Activated gamma-delta T cell treated with Interleukin-2 at 50 U/mL for 16 hours (primary cell): Measurements from ENCODE around the gene MROH7.

Experiments used
- DNase-seq: peaks from one replicate; pipeline ENCODE4 v3.0.0-alpha.2; 2020

The MROH7 gene

DNA sequence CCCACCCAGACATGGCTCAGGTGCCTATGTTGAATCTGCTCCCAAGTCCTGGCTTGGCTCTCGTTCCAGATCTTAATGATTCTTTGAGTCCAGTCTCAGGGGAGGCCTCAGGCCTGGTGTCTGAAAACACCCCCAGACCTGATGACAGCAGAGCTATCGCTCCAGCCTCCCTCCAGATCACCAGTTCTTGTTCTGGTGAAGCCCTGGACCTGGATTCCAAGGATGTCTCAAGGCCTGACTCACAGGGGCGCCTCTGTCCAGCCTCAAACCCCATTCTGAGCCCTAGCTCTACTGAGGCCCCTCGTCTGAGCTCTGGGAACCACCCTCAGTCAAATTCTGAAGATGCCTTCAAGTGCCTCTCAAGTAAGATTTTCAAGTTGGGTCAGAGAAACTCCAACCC, 11.4 kb downstream of the MROH7 start:
- DNase-seq = no peak

DNA sequence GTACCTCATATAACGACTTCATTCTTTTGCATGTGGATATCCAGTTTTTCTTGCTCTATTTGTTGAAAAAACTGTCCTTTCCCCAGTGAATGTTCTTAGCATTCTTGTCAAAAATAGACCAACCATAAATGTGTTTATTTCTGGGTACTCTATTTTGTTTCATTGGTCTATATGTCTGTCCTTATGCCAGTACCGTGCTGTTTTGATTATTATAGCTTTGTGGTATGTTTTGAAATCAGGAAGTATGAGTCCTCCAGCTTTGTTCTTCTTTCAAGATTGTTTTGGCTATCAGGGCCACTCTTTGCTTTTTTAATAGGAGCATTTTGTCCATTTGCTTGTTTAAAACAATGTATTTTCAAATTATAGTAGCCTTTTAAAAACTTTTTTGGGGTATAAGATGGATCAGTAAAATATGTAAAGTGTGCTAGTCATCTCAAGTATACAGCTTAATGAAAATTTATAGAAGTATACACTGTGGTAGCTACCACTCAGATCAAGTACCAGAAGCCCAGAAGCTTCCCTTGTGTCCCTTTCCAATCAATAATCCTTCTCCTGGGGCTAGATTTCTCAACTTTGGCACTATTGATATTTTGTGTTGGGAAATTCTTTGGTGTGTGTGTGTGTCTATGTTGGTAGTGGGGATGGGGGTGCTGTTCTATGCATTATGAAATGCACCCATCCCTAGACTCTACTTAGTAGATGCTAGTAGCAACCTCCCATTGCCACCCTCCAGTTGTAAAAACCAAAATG, 16.8 kb downstream of the MROH7 start:
- no peak for DNase-seq

- no peak for DNase-seq
Measured at GRCh38 chr1:54663725-54664124, 22.1 kb downstream of the MROH7 start.

- DNase-seq = no peak
Measured at GRCh38 chr1:54664364-54664763, 22.8 kb downstream of the MROH7 start.

DNA sequence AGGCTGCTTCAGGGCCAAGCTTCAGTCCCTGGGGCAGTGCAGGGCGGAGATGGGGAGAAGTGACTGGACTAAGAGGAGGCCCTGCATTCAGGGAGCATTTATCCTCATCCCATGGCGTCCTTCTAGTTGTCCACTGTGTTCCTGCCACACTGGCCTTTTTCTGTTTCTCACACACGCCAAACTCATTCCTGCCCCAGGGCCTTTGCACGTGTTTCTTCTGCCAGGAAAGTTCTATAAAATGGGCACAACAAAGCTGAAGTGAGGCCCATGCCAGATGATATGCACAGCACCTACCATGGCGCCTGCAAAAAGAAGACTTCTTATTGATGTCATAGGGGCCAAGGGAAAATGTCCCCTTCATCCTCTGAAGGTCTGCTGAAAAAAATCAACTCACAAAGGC, 24.3 kb downstream of the MROH7 start:
- no peak for DNase-seq

DNA sequence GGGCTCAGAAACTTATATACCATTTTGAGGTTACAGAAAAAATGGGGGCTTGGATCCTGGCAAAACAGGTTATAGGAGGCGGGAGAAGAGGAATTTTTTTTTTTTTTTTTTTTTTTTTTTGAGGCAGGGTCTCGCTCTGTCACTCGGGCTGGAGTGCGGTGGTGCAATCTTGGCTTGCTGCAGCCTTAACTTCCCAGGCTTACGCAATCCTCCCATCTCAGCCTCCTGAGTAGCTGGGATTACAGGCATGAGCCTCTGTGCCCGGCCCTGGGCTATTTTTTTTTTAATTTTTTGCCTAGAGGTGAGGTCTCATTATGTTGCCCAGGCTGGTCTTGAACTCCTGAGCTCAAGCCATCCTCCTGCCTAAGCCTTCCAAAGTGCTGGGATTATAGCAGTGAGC, 24.7 kb downstream of the MROH7 start:
- no peak for DNase-seq

GRCh38 chr1:54667797-54668196, 26.2 kb downstream of the MROH7 start:
- DNase-seq = no peak

DNA sequence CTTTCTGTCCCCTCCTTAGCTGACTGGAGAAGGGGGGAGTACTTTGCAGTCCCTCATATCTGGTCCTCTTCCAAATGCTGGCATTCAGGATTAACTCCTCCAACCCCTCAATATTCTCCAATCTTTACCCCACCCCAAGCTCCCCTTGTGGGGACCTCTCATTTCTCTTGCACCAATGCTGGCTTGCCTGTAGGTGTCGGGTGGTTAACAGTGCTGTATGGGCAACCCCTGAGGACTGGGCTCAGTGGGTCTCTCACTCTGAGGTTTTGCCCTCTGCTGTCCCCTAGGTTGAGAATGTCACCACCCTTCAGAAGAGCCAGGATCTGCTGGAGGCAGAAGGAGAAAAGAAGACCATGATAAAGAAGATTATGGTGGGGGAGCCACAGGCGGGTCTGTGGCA, 27.0 kb downstream of the MROH7 start:
- DNase-seq = no peak

DNA sequence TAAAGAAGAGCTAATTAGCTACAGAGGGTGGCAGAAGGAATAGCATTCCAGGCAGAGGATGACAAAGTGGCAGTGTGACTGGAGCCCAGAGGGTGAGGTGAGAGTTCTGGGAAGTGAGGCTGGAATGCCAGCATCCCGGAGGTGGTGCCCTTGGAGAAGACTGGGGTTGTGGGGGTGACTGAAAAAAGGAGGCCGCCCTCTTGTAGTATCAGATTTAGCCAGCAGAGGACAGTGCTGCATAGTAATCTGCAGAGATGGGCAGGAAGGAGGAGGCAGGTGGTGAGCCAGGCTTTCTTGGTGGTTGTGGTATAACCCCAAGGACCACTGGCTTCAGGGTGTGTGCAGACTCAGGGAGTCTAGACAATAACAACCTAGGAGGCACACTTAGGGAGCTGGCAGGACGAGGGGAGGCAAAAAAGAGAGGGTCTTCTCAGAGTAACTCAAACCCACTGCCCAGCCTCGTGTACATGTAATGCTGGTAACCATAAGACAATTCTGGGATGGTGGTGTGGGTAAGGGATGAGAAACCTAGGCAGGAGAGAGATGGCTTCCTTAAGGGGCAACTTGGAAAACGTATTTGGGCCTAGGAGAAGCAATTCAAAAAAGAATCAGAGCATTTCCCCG, 30.5 kb downstream of the MROH7 start:
- peak; percentile 59 for DNase-seq

GRCh38 chr1:54678776-54679643, 37.4 kb downstream of the MROH7 start:
- no peak for DNase-seq

GRCh38 chr1:54679706-54680105, 38.1 kb downstream of the MROH7 start:
- DNase-seq = no peak

DNA sequence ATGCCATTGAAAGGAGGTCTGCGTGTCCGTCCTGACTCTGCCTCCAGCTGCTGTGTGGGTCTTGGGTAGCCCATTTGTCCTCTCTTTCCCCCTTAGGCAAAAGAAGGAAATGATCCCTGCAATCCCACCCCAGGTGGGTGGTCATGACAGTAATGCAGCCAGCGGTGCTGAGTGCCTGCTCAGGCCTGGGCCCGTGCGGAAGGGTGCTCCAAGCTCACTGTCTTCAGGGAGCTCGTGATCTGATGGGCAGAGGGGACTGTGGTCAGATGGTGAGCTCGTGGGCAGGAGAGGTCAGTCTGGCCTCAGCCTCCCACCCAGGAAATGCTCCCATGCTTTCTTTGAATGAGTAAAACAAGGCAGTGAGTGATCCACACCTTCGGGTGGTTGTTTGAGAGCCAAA, 38.8 kb downstream of the MROH7 start:
- no peak for DNase-seq

- DNase-seq = no peak
Measured at GRCh38 chr1:54681358-54681757, 39.8 kb downstream of the MROH7 start.

DNA sequence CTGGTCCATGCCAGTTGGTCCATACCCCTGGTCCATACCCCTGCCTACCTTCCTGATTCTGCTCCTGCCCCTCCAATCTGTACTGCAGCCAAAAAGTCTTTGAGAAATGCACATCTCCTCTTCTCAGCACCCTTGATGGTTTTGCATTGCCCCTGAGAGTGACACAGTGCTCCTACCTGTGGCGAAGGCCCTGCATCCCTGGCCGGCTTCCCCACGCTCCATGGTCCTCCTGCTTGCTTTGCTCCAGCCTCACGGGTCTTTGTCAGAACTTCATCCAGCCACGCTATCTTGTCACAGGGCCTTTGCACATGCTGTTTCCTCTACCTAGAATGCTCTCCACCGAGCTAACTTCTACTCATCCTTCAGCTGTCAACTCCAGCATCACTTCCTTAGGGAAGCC, 41.9 kb downstream of the MROH7 start:
- no peak for DNase-seq

DNA sequence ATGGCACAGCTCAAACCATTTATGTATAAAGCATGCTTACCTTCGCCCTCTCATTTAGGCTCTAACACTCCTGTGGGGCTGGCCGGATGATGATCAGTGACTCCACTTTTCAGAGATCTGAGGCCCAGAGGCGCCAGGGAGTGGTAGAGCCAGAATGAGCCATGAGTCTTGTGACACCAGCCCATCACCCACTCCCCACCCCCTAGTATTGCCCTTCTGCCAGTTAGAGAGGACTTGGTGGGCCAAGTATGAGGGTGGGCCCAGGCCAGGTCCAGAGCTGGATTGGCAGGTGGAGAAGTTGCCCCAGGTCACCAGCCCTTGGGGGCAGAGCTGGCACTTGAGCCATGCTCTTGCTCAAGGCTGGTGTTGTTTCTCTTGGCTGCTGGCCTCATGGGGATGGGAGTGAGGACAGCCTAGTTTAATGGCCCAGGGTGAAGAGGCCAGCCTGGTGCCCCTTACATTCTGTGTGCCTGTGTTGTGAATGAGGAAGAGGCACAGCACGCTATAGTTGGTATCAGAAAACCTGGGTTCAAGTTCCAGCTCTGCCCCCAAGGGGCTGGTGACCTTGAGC, 43.8 kb downstream of the MROH7 start:
- no peak for DNase-seq

DNA sequence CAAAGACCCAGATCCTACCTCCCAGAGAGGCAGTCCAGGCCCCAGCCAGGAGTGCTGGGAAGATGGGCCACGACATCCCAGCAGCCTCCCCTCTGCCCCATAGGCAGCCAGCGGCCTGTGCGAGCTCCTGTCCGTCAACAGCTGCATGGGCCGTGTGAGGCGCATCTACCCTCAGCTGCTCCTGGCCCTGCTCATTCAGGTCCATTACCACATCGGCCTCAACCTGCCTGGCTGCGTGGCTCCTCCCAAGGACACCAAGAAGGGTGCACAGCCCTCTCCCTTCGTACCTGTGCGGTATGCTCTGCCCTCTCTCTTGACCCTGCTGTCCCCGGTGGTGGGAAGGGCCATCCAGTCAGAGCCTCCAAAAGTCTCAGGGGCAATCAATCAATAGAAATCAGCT, 44.6 kb downstream of the MROH7 start:
- no peak for DNase-seq

GRCh38 chr1:54694771-54695170, 53.2 kb downstream of the MROH7 start:
- DNase-seq = no peak

GRCh38 chr1:54695221-54695620, 53.6 kb downstream of the MROH7 start:
- no peak for DNase-seq

DNA sequence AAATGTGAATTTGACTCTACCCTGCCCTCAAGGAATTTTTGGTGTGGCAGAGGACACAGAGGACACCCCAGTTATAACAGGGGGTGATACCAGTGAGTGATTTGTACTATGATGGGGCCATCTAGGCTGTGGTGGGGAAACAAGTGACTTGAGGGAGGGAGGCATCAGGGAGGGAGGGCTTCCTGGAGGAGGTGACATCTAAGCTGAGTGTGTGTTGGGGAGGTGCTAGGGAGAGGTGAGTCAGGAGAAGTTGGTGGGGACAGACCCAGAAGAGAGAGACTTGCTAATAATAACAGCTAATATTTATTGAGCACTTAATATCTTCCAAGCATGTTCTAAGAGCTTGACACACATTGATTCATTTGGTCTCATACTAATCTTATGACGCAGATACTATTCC, 54.2 kb downstream of the MROH7 start:
- DNase-seq = no peak

DNA sequence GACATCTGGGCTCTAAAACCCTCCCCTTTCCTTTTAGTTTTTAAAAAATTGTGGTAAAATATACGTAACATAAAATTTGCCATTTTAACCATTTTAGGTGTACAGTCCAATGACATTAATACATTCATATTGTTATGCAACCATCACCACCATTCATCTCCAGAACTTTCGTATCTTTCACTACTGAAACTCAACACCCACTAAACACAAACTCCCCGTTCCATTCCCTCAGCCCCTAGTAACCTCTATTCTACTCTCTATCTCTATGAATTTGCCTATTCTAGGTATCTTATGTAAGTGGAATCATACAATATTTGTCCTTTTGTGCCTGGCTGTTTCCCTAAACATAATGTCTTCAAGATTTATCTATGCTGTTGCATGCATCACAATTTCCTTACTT, 54.7 kb downstream of the MROH7 start:
- no peak for DNase-seq

DNA sequence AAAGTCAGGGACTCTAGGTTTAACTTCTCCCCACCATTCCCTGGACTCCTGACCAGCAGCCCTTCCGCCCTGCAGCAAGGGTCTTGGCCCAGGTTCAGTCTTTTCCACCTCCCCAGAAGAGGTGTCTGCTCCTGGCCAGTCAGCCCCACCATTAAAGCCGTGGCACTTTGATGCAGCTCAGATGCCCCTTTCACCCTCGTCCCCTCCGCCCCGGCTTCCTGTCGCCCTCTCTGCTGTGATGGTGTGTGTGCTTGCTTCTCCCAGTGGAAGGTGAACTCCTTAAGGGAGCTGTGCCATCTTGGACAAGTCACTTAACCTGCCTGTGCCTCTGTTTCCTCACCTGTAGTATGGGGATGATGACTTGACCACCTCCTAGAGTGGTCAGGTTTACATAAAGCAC, 56.3 kb downstream of the MROH7 start:
- DNase-seq = no peak

- DNase-seq = no peak
Measured at GRCh38 chr1:54698346-54698745, 56.8 kb downstream of the MROH7 start.

DNA sequence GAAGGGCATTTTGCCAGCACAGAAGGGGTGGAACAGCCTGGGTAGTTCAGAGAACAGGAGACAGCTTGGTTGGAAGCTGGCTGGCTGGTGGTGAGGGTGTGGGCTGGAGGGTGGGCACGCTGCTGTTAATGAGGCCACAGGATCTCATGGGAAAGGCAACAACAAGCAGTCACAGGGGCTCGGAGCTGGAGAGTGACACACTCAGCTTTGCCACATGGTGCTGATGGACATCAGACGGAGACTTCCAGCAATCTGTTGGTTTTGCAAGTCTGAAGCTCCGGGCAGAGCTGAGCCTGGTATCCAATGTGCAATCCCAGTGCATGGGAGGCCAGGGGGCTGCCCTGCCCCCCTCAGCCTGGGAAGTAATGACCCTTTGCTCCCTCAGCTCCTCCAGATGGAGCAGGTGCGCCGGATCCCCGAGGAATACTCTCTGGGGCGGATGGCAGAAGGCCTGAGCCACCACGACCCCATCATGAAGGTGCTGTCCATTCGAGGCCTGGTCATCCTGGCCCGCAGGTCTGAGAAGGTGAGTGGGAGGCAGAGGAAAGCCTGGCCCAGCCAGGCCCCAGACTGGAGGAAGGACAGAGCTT, 58.4 kb downstream of the MROH7 start:
- no peak for DNase-seq
